Measurements from ENCODE around the gene APBB1IP.
"Not testable (repeated sequence)": the region's sequence is repeated elsewhere in the genome, so short reads cannot be mapped to it uniquely, and the experiment has no call there.

The APBB1IP gene

DNA sequence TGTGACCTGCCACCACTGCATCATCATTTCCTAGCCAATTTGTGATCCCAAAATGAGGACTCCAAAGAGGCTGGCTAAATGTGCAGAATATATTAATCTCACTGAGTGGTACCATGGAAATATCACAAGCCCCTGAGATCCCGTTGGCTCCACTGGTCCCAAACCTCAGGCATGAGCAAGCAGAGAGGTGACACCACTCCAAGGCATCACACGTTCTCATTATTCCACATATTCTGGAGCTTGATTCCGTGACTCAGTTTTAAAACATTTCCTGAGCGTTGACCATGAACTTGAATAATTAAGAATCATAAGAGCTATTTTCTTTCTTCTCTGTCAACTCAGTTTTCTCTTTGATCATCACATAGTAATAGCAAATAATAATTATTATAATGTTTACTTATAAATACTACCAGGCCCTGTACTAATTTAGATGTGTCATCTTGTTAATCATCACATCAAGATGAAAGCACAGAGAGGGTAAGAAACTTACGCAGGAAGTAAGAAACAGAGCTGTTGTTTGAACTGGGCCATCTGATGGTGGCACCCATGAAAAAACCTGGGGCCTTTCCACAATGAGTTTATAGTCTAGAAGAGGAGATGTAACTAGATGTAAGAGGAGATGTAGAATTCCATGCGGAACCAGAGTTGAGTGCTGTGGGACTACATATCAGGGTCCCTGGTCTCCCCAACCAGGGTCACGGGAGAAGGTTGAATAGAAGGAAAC, 3.5 kb downstream of the APBB1IP start:
- no peak for DNase-seq (ENCODE audit: low read depth in 2 of 2)

DNA sequence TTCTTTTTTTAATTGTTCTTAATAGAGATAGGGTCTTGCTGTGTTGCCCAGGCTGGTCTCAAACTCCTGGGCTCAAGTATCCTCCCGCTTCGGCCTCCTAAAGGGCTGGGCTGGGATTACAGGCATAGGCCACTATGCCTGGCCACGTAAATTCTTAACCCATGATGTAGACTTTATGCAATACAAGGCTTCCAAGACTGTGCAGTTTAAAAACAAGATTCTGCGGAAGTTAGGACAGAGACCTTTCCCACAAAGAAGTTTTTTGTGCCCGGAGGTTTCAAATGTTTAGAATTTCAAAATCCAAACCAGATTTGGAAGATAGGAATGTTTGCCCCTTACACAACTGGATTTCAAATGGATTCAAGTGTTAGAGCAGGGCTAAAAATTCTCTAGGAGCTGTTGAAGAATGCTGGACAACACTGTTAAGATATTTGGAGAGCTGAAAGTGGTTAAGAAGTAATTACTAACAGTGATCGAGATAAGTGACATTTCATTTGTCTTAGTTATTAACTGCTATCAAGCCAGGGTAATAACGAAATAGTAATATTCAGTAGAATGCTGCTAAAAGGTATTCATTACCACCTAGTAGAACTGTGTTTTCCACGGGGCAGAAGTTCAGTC, 7.4 kb downstream of the APBB1IP start:
- DNase-seq (ENCODE audit: low read depth in 2 of 2) = no peak

DNA sequence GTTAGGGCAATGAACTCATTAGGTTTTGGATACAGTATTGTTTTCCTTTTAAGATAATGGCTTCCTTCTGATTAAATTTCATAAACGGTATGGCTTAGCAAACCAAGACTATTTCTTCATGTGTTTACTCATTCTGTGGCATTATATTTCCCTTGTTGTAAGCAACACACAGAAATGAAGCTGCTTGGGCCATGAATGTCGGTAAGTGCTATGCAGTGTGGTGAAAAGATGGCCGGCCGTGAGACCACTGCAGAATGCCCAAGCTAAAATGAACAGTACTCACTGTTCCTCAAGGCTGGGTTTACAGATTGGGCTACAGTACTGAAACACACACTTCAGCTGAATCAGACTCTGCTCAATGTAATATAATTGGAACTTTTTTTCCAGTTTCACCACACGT, 8.1 kb downstream of the APBB1IP start:
- DNase-seq (ENCODE audit: low read depth in 2 of 2) = no peak

DNA sequence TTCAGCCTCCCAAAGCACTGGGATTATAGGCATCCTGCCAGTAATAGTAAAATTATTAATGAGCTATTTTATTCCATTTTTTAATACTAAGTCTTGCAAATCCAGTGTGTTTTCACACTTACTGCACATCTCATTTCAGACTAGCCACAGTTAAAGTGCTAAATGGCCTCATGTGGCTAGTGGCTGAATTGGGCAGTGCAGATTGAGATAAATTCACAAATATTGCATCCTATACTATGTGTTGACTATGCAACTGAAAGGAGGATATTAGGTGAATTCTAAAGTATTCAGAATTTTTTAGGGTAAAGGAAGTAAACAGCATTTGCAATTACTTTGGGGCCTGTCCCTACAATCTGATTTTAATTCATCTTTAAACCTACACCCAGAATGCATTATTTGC, 10.2 kb downstream of the APBB1IP start:
- DNase-seq (ENCODE audit: low read depth in 2 of 2) = no peak

DNA sequence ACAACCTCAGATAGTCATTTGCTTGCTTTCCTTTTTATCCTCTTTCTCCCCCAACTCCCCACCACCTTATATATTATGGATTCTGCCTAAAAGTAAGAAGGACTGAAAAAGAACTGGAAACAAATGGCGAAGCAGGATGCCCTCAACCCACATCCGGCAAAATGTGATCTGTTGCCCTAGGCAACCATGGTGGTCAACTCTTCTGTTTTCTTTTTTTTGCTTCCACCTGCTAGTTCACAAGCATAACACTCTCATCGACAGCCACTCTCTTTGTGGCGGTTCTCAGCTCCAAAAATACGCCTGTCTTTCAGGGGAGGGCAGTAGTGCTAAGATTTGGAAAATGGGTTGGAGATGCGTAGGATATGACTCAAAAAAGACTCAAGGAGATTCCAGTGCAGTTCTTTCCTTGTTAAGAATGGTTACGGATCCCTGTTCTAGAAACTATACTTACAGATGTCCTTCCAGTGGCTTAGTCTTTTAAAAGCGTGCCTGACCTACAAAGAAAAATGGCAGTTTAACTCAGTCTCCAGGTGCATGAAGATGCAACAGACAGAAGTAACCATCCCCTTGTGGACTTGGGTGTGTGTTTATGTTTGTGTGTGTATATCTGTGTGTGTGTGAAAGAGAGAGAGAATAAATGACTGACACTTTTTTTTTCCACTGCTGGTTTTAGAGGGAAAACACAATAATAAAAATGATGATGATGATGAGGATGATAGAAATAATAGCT, 10.7 kb downstream of the APBB1IP start:
- peak in 1 of 2 donors; percentile 22 for DNase-seq (ENCODE audit: low read depth in 2 of 2)

DNA sequence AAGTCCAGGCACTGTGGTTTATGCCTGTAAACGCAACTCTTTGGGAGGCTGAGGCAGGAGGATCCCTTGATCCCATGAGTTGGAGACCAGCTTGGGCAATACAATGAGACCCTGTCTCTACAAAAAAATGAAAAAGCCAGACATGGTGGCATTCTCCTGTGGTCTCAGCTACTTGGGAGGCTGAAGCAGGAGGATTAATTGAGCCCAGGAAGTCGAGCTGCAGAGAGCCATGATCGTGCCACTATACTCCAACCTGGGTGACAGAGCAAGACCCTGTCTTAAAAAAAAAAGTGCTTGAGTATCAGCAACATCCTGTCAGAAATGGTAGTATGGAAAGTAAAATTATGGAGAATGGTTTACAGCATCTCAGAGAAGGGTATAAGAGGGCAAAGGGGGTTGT, 11.6 kb downstream of the APBB1IP start:
- DNase-seq (ENCODE audit: low read depth in 2 of 2) = no peak

DNA sequence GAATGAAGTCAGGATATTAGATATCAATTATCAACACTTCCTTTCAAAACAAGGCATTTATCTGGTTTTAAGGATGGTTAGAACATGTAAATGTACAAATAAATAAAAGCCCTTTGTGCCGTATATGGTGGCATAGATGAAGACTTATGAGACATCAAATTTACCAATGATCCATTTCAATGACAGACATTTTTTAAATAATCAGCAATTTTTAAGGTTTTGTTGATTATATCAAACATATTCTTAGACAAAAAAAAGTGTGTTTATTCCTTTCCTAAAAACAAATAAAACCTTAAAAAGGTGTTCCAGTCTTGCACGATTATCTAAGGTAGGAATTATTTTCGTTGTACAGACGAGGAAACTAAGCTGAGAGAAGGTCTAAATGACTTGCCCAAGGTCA, 13.8 kb downstream of the APBB1IP start:
- no peak for DNase-seq (ENCODE audit: low read depth in 2 of 2)

DNA sequence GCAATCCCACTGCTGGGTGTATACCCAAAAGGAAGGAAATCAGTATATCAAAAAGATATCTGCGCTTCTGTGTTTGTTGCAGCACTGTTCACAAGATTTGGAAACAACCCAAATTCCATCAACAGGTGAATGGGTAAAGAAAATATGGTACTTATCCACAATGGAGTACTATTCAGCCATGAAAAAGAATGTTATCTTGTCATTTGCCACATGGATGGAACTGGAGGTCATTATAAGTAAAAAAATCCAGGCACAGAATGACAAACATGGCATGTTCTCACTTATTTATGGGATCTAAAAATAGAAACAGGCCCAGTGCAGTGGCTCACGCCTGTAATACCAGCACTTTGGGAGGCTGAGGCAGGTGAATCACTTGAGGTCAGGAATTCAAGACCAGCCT, 15.7 kb downstream of the APBB1IP start:
- no peak for DNase-seq (ENCODE audit: low read depth in 2 of 2)

DNA sequence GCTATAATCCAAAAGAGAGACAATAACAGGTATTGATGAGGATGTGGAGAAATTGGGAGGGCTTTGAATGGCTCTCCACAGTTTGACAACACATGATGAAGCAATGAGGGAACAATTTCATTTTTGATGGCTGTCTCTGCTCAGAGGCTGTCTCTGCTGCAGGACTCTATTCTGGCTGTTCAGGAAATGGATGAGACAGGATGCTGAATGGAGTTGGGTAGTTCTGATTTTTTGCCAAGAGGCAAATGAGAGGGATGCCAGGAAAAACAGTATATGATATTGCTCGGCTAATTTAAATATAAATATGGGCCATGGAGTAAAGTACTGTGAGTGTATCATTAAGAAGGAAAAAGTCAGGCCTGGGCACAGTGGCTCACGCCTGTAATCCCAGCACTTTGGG, 16.8 kb downstream of the APBB1IP start:
- DNase-seq (ENCODE audit: low read depth in 2 of 2) = no peak

DNA sequence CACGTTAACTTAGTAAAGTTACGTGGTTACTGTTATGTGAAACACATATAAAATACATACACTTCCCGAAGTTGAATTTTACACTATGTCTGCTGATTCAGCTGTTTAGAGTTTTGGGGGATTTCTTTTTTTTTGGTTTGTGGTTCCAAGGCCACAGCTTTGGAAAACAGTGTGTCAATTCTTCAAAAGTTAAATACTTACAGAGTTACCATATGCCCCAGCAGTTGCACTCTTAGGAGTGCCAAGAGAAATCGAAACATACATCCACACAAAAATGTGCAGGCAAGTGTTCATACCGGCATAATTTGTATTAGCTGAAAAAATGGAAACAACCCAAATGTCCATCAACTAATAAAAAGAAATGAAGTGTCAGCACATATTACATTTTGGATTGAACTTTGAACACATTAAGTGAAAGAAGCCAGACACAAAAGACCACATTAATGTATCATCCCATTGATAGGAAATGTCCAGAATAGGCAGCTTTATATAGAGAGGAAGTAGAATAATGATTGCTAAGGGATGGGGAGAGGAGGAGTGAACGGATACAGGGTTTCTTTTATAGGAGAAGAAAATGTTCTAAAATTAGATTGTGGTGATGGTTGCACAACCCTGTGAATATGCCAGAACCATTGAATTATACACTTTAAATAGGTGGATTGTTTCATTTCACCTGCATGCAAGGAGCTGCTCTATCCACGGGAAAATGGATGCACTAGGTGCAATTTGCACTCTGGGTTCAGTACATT, 17.6 kb downstream of the APBB1IP start:
- DNase-seq (ENCODE audit: low read depth in 2 of 2) = no peak

DNA sequence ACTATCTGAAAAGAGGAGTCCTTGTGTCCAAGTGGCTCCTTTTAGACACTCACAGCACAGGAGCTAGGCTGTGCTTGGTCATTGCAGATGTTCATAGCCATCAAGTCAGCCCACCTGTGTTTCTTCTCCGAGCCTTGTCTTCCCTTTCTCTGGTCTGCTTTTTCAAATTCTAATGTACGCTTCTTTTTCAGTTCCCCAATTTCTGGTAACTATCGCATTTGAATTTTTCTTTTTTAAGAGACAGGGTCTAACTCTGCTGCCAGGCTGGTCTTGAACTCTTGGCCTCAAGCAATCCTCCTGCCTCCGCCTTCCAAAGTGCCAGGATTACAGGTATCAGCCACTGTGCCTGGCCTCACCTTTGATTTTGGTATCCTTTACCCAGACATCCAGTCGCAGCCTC, 18.9 kb downstream of the APBB1IP start:
- no peak for DNase-seq (ENCODE audit: low read depth in 2 of 2)

DNA sequence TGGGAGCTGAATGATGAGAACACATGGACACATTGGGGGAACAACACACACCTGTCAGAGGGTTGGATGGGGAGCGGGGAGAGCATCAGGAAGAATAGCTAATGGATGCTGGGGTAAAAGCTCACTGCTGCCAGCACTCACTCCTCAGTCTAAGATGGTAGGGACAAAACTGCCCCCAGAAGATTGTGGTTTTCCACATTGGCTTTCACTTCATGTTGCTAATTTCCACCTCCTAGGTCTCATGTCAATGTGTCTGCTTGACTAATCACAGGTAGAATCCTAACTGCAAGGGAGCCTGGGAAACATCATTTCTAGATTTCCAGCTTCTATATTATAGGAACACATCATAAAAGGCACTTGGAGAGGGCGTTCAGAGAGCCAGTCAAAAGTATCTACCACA, 22.6 kb downstream of the APBB1IP start:
- DNase-seq (ENCODE audit: low read depth in 2 of 2) = no peak

DNA sequence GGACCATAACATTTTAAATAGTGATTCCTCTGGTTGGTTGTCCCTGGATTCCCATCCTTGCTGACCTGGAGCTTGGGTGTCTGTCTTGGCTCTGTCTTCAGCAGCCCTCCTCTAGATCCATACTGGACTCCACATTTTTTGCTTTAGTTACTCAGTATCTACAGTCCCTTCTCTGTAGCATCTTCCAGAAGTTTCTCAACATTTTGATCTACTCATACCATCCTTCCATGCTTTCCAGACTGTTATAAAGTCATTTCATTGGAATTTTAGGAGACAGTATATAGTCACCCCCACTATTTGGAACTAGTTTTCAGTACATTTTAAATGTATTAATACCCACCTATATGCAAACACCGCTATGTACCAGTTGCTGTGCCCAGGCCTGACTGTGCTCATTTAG, 25.8 kb downstream of the APBB1IP start:
- no peak for DNase-seq (ENCODE audit: low read depth in 2 of 2)

DNA sequence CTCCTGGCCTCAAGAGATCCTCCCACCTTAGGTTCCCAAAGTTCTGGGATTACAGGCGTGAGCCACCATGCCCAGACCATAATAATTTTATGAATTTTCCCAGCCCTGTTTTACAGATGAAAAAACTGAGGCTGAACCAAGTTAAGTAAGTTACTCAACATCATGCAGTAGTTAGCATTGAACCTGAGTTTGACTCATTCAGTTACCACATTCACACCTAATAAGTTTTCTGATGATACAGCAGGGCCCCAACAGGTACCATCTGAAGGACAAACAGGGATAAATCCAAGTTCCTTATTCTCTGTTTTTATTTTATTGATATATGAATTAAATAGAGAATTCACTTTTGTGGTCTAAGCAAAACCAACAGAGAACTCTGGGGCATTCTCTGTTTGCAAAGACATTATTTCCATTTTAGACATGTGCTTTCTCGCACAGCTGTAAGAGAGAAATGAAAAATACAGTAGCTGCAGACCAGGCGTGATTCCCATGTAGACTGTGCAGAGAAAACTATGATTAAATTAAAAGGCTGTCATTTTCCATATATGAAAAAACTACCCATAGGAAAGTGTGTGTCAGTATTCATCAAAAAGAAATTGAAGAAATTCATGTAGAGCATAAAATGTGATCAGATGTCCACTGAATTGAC, 26.6 kb downstream of the APBB1IP start:
- no peak for DNase-seq (ENCODE audit: low read depth in 2 of 2)

DNA sequence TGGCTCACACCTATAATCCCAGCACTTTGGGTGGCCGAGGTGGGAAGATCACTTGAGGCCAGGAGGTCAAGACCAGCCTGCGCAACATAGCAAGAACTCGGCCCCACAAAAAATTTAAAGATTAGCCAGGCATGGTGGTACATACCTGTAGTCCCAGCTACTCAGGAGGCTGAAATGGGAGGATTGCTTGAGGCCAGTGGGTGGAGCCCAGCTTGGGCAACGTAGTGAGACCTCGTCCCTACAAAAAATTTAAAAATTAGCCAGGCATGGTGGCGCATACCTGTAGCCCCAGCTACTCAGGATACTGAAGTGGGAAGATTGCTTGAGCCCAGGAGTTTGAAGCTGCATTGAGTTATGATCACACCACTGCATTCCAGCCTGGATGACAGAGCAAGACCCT, 28.4 kb downstream of the APBB1IP start:
- not testable (repeated sequence) for DNase-seq (ENCODE audit: low read depth in 2 of 2)

DNA sequence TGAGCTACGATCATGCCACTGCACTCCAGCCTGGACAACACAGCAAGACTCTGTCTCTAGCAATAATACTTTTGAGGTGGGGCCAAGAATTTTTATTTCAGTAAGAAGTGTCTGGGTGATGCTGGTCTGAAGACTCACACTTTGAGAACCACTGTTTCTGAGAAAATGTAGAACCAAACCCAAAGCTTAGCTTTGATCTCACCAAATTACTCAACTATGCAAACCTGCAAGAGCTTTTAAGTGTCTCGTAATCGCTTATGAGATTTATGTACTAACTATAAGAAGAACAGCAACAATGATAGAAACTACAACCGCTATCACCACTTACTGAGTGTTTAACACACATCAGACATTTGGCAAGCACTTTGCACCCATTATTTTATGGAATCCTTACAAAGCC, 29.5 kb downstream of the APBB1IP start:
- no peak for DNase-seq (ENCODE audit: low read depth in 2 of 2)

DNA sequence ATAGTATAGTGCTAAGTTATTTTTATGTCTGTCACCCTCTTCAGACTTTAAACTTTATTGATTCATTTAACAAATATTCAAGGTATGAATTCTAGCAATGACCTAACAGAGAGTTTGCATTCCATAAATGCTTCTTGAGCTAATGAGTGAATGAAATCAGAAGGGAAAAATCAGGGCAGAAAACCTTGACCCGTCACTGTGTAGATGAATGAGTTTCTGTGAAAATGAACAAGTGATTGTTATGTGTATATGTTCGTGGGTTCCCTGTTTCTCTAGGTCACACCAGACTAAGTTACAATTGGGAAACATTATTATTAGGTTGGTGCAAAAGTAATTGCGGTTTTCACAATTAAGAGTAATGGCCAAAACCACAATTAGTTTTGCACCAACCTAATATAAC, 30.1 kb downstream of the APBB1IP start:
- DNase-seq (ENCODE audit: low read depth in 2 of 2) = no peak

DNA sequence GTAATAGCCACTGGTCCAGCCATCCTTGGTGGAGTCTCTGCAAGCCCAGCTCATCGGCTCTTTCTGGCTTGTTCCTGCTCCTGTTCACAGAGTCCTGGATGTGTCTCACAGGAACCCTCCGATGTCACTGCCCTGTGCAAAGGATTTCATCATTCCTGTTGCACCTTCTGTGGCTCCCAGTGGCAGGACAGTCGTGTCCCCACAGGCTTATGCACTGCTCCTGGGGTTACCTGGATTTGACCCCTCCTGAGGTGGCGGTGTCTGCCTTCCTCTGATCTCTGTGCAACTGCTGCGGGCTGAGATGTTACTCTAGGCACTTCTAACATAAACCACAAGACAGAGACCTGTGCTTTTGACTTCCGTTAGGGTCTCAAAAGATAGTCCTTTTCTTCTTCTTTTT, 30.6 kb downstream of the APBB1IP start:
- DNase-seq (ENCODE audit: low read depth in 2 of 2) = no peak

DNA sequence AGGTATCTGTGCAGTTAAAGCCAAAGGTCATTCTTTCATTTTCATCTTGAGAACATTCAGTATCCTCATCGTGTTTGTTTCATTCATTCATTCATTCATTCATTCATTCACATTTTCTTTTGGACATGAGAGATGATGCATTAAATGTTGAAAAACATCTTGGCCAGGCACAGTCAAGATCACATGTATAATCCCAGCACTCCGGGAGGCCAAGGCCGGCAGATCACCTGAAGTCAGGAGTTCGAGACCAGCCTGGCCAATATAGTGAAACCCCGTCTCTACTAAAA, 34.3 kb downstream of the APBB1IP start:
- no peak for DNase-seq (ENCODE audit: low read depth in 2 of 2)

DNA sequence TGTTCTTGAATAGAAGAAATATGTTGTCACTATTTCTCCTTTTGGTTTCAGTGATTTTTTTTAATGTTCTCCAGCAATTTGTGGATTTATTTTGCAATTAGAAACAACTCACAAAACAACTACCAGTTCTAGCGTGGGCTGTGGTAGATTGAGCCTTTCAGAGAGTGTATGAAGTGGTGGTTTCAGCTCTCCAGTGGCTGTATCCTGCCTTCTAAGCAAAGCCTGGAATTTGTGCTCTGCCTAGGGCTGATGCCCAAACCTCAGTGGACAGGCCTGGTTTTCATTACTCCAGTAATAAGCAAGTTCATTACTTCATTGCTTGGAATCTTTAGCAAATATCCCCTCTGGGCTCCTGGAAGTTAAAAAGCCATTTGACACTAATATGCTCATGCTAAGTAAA, 35.9 kb downstream of the APBB1IP start:
- no peak for DNase-seq (ENCODE audit: low read depth in 2 of 2)

DNA sequence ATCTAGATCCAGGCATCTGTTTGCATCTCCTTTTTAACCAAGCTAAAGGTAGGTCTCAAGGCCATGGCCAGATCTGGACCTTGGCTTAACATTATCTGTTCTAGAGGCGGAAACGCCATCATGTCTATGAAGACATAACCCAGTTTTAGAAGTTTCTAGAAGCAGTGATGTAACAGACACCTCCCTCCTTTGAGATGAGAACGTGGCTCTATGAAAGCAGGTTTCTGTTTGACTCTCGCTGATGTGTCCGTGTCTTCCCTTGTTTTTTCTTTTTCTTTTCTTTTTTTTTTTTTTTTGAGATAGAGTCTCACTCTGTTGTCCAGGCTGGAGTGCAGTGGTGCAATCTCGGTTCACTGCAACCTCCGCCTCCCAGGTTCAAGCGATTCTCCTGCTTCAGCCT, 36.7 kb downstream of the APBB1IP start:
- not testable (repeated sequence) for DNase-seq (ENCODE audit: low read depth in 2 of 2)

DNA sequence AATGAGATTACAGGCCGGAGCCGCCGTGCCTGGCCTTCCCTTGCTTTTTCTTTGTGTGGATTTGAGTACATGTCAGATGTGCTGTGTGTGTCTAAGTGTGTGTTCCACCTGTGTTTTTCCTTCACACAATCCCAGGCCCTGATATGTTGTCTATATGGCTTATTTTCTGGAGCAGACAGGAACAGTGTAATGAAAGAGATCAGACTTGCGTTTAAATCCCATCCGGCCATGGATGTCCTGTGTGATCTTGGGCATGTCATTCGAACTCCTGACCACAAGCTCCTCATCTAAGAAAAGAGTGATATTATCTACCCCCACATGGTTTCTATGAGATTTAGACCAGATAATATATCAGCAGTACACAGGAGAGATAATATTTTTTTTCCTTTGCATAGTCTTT, 37.2 kb downstream of the APBB1IP start:
- DNase-seq (ENCODE audit: low read depth in 2 of 2) = no peak
